Spleen (tissue), 7 donors: ENCODE measurements around the gene PRTG.

Experiments used
- POLR2A ChIP-seq, 3 donors: fragments of 450-650 bp; IDR thresholded peaks; one replicate each; pipeline ENCODE4 v1.5.1; 2017; ENCODE audit warnings: antibody characterized with exemption in 3 of 3, mild to moderate bottlenecking in 1 of 3
- POLR2AphosphoS5 ChIP-seq, 3 donors: sonication (generic); formaldehyde crosslinking; IDR thresholded peaks; one replicate each; pipeline ENCODE4 v1.5.1; 2017; ENCODE audit warnings: antibody characterized with exemption in 3 of 3
- TF ChIP-seq, protein P1 (sequence below), 11 experiments: fragments of 200-600 bp in 7 of 11; fragments of 450-650 bp in 4 of 11; sonication (generic) in 4 of 11; IDR thresholded peaks in 8 of 11; conservative IDR thresholded peaks in 3 of 11; 1 replicate in 7 of 11; 2 replicates in 4 of 11; pipeline versions ENCODE4 v1.4.0 to v1.8.0; 2016 to 2021; ENCODE audit warnings: antibody characterized with exemption in 11 of 11, inconsistent platforms in 4 of 11, mild to moderate bottlenecking in 1 of 11
- donor health status: DM: no; HTN: no; CAD: no; lungs with moderate emphysema.
- donor health status: DM: no; HTN: no; CAD: no.
- donor health status: DM: no; HTN: no; CAD: no.

DNA sequence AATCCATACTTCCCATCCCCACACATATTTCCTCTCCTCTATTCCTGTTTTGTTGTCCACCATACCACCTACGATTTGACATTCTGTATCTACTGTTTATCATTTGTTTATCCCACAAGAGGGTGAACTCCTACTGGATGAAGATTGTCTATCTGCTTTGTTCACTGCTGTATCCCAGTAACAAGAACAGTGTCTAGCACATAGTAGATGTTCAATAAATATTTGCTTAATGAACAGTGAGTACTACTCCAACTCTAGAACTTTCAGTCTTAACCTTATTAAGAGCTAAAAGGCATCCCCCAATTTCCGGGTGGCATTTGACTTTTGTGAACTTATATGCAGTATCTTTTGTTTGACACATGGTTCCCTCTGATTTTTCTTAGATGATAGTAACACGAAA lies 156.1 kb downstream of the PRTG start:
- TF ChIP-seq, protein P1, sequence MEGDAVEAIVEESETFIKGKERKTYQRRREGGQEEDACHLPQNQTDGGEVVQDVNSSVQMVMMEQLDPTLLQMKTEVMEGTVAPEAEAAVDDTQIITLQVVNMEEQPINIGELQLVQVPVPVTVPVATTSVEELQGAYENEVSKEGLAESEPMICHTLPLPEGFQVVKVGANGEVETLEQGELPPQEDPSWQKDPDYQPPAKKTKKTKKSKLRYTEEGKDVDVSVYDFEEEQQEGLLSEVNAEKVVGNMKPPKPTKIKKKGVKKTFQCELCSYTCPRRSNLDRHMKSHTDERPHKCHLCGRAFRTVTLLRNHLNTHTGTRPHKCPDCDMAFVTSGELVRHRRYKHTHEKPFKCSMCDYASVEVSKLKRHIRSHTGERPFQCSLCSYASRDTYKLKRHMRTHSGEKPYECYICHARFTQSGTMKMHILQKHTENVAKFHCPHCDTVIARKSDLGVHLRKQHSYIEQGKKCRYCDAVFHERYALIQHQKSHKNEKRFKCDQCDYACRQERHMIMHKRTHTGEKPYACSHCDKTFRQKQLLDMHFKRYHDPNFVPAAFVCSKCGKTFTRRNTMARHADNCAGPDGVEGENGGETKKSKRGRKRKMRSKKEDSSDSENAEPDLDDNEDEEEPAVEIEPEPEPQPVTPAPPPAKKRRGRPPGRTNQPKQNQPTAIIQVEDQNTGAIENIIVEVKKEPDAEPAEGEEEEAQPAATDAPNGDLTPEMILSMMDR (IDR thresholded peaks at IDR 0.05 in 8 of 11, conservative IDR thresholded peaks at IDR 0.05 in 3 of 11), result no peak
- TF ChIP-seq POLR2A (IDR thresholded peaks at IDR 0.05), result no peak
- TF ChIP-seq POLR2AphosphoS5 (IDR thresholded peaks at IDR 0.05), result no peak
